Neuronal stem cell (in vitro differentiated cells): ENCODE data around the gene HMCN1.

Experiments used
- DNase-seq: peaks from one replicate; pipeline ENCODE4 v3.0.0-alpha.2; 2013; ENCODE audit warnings: low spot score
- H2AFZ ChIP-seq: one replicate; pipeline ENCODE4 v1.6.1; 2013; ENCODE audit warnings: mild to moderate bottlenecking, low read length, inconsistent platforms
- H2AK5ac ChIP-seq: 2 replicates; pipeline ENCODE4 v1.6.1; 2013; ENCODE audit warnings: low read depth, mild to moderate bottlenecking, inconsistent platforms, low read length, moderate library complexity, mixed read lengths
- H2BK120ac ChIP-seq: 2 replicates; pipeline ENCODE4 v1.6.1; 2013; ENCODE audit warnings: low read depth, mild to moderate bottlenecking, inconsistent platforms, low read length, moderate library complexity, mixed read lengths
- H2BK12ac ChIP-seq: one replicate; pipeline ENCODE4 v1.6.1; 2013; ENCODE audit warnings: low read length, inconsistent platforms
- H2BK15ac ChIP-seq: 2 replicates; pipeline ENCODE4 v1.6.1; 2013; ENCODE audit warnings: mild to moderate bottlenecking, low read length, inconsistent platforms, mixed read lengths
- H2BK5ac ChIP-seq: one replicate; pipeline ENCODE4 v1.6.1; 2013; ENCODE audit warnings: inconsistent platforms, mild to moderate bottlenecking, low read length, moderate library complexity
- H3K14ac ChIP-seq: one replicate; pipeline ENCODE4 v1.6.1; 2013; ENCODE audit warnings: low read length, inconsistent platforms
- H3K18ac ChIP-seq: 2 replicates; pipeline ENCODE4 v1.6.1; 2013; ENCODE audit warnings: low read length, inconsistent platforms
- H3K23ac ChIP-seq: 2 replicates; pipeline ENCODE4 v1.6.1; 2013; ENCODE audit warnings: low read depth, mild to moderate bottlenecking, mixed read lengths, low read length, inconsistent platforms; ENCODE audit not compliant: poor library complexity
- H3K27ac ChIP-seq: replicated peaks from 3 replicates; pipeline ENCODE4 v1.5.1; 2013; ENCODE audit warnings: low read length, inconsistent platforms
- H3K27me3 ChIP-seq, 3 experiments: 2 replicates each; pipeline ENCODE4 v1.6.1; 2013; ENCODE audit warnings: low read length in 3 of 3, mild to moderate bottlenecking in 2 of 3, inconsistent platforms in 1 of 3, low read depth in 1 of 3, mixed read lengths in 1 of 3, moderate library complexity in 1 of 3; ENCODE audit not compliant: control insufficient read depth in 3 of 3, insufficient read depth in 3 of 3
- H3K36me3 ChIP-seq, 2 donors: replicated peaks in 1 of 2; 2 replicates each; pipeline ENCODE4 v1.6.1; 2013; ENCODE audit warnings: low read length in 2 of 2; ENCODE audit not compliant: control insufficient read depth in 2 of 2, insufficient read depth in 2 of 2
- H3K4ac ChIP-seq: 2 replicates; pipeline ENCODE4 v1.6.1; 2013; ENCODE audit warnings: inconsistent platforms, mild to moderate bottlenecking, low read length, moderate library complexity
- H3K4me1 ChIP-seq, 2 donors: 1 replicate in 1 of 2; 2 replicates in 1 of 2; pipeline ENCODE4 v1.6.1; 2013; ENCODE audit warnings: low read length in 2 of 2, low read depth in 1 of 2; ENCODE audit not compliant: control insufficient read depth in 2 of 2, insufficient read depth in 1 of 2
- H3K4me2 ChIP-seq: one replicate; pipeline ENCODE4 v1.6.1; 2013; ENCODE audit warnings: mild to moderate bottlenecking, low read length, inconsistent platforms; ENCODE audit not compliant: insufficient read depth, poor library complexity, severe bottlenecking
- H3K4me3 ChIP-seq, 2 donors: 2 replicates each; pipeline ENCODE4 v1.5.1; 2013; ENCODE audit warnings: low read length in 2 of 2, mild to moderate bottlenecking in 2 of 2, inconsistent platforms in 1 of 2, moderate library complexity in 1 of 2
- H3K79me1 ChIP-seq: one replicate; pipeline ENCODE4 v1.6.1; 2013; ENCODE audit warnings: low read depth, mild to moderate bottlenecking, inconsistent platforms, low read length, moderate library complexity
- H3K9ac ChIP-seq: one replicate; pipeline ENCODE4 v1.6.1; 2013; ENCODE audit warnings: mild to moderate bottlenecking, low read depth, low read length, inconsistent platforms; ENCODE audit not compliant: poor library complexity
- H3K9me3 ChIP-seq, 2 donors: replicated peaks in 1 of 2; 2 replicates each; pipeline versions ENCODE3 to v1.6.1; 2013; ENCODE audit warnings: low read length in 2 of 2, mild to moderate bottlenecking in 2 of 2, inconsistent platforms in 1 of 2, low read depth in 1 of 2, mixed read lengths in 1 of 2, moderate library complexity in 1 of 2; ENCODE audit not compliant: control insufficient read depth in 2 of 2, insufficient read depth in 1 of 2
- H4K8ac ChIP-seq: one replicate; pipeline ENCODE4 v1.6.1; 2013; ENCODE audit warnings: low read depth, mild to moderate bottlenecking, inconsistent platforms, low read length, moderate library complexity
- H4K91ac ChIP-seq: one replicate; pipeline ENCODE4 v1.6.1; 2013; ENCODE audit warnings: low read length, low read depth, mild to moderate bottlenecking, inconsistent platforms; ENCODE audit not compliant: poor library complexity
- WGBS, 2 donors: extraction: QIAGEN DNeasy Blood & Tissue Kit; methylation state at CpG; one replicate each; pipeline ENCODE4 v1.1.7; 2013; ENCODE audit warnings: missing lambda C conversion rate in 2 of 2, mixed read lengths in 1 of 2; ENCODE audit not compliant: insufficient read length in 2 of 2, insufficient replicate concordance in 1 of 2; ENCODE audit errors: extremely low coverage in 2 of 2; 5-methylcytosine and 5-hydroxymethylcytosine counted together

Gene HMCN1

GRCh38 chr1:185861630-185862029, 127.4 kb downstream of the HMCN1 start:
- H3K27ac ChIP-seq: no peak overlapping the region
- no peak overlapping the region for H3K18ac ChIP-seq
- H3K9me3 ChIP-seq: no peaks in the 10 kb centered on the region
- H3K4me1 ChIP-seq: no peaks in the 10 kb centered on the region
- H2AK5ac ChIP-seq: no peak overlapping the region
- H2BK12ac ChIP-seq: no peak overlapping the region
- H3K14ac ChIP-seq: no peak overlapping the region
- no peaks in the 10 kb centered on the region for H3K27me3 ChIP-seq
- H3K23ac ChIP-seq: no peak overlapping the region
- no peak overlapping the region for H2AFZ ChIP-seq
- no peak overlapping the region for H3K4me3 ChIP-seq
- H3K4ac ChIP-seq: no peak overlapping the region
- no peak overlapping the region for H2BK120ac ChIP-seq
- no peaks in the 10 kb centered on the region for H3K79me1 ChIP-seq
- H3K9ac ChIP-seq: no peak overlapping the region
- H2BK15ac ChIP-seq: no peak overlapping the region
- no peak overlapping the region for H4K91ac ChIP-seq
- no peaks in the 10 kb centered on the region for H3K36me3 ChIP-seq
- no peak for DNase-seq
- H4K8ac ChIP-seq: no peak overlapping the region
- no peak overlapping the region for H3K4me2 ChIP-seq
- H2BK5ac ChIP-seq: no peak overlapping the region

GRCh38 chr1:185862235-185862634, 128.0 kb downstream of the HMCN1 start:
- no CpG with 5 or more reads among the region's 3 CpGs for WGBS, 2 donors
- H4K91ac ChIP-seq: no peak overlapping the region
- no peaks in the 10 kb centered on the region for H3K79me1 ChIP-seq
- H2BK12ac ChIP-seq: no peak overlapping the region
- no peak overlapping the region for H3K9ac ChIP-seq
- no peak overlapping the region for H3K4ac ChIP-seq
- H3K14ac ChIP-seq: no peak overlapping the region
- no peaks in the 10 kb centered on the region for H3K9me3 ChIP-seq
- H3K4me1 ChIP-seq: no peaks in the 10 kb centered on the region
- no peak overlapping the region for H3K18ac ChIP-seq
- H3K4me2 ChIP-seq: no peak overlapping the region
- H3K23ac ChIP-seq: no peak overlapping the region
- no peak overlapping the region for H2BK5ac ChIP-seq
- H3K27ac ChIP-seq: no peak overlapping the region
- H3K36me3 ChIP-seq: no peaks in the 10 kb centered on the region
- no peaks in the 10 kb centered on the region for H3K27me3 ChIP-seq
- no peak overlapping the region for H2BK15ac ChIP-seq
- no peak for DNase-seq
- no peak overlapping the region for H2BK120ac ChIP-seq
- no peak overlapping the region for H4K8ac ChIP-seq
- no peak overlapping the region for H3K4me3 ChIP-seq
- no peak overlapping the region for H2AFZ ChIP-seq
- H2AK5ac ChIP-seq: no peak overlapping the region

GRCh38 chr1:185864331-185864730, 130.1 kb downstream of the HMCN1 start:
- H2BK120ac ChIP-seq: no peak overlapping the region
- no peak overlapping the region for H2AFZ ChIP-seq
- H3K27me3 ChIP-seq: no peaks in the 10 kb centered on the region
- H2BK15ac ChIP-seq: no peak overlapping the region
- no peak overlapping the region for H3K14ac ChIP-seq
- H3K4me2 ChIP-seq: no peak overlapping the region
- H2AK5ac ChIP-seq: no peak overlapping the region
- no peak overlapping the region for H3K9ac ChIP-seq
- no peaks in the 10 kb centered on the region for H3K79me1 ChIP-seq
- H3K4me1 ChIP-seq: no peaks in the 10 kb centered on the region
- H3K27ac ChIP-seq: no peak overlapping the region
- no peak overlapping the region for H2BK5ac ChIP-seq
- DNase-seq: no peak
- no peak overlapping the region for H3K18ac ChIP-seq
- H3K4ac ChIP-seq: no peak overlapping the region
- H4K8ac ChIP-seq: no peak overlapping the region
- no peaks in the 10 kb centered on the region for H3K36me3 ChIP-seq
- no peak overlapping the region for H3K4me3 ChIP-seq
- H3K9me3 ChIP-seq: no peaks in the 10 kb centered on the region
- WGBS, 2 donors: no CpG with 5 or more reads among the region's 5 CpGs
- H3K23ac ChIP-seq: no peak overlapping the region
- no peak overlapping the region for H4K91ac ChIP-seq
- no peak overlapping the region for H2BK12ac ChIP-seq

- Histone ChIP-seq H3K9me3 (no peaks in the 10 kb centered on the region), H4K91ac (no peak overlapping the region)
These were observed 130.8 kb downstream of the HMCN1 start for GRCh38 chr1:185864889-185865517.

More at GRCh38 chr1:185864889-185865517, 130.8 kb downstream of the HMCN1 start:
- Histone ChIP-seq H3K4me3 (no peak overlapping the region), H2BK12ac (no peak overlapping the region), H3K79me1 (no peaks in the 10 kb centered on the region), H2AK5ac (no peak overlapping the region), H2BK15ac (no peak overlapping the region), H3K27ac (no peak overlapping the region), H2BK120ac (no peak overlapping the region), H2BK5ac (no peak overlapping the region), H3K4me1 (no peaks in the 10 kb centered on the region), H3K27me3 (no peaks in the 10 kb centered on the region), H3K9ac (no peak overlapping the region), H4K8ac (no peak overlapping the region), H3K18ac (no peak overlapping the region), H3K23ac (no peak overlapping the region), H3K14ac (no peak overlapping the region), H3K4ac (no peak overlapping the region), H2AFZ (no peak overlapping the region), H3K36me3 (no peaks in the 10 kb centered on the region), H3K4me2 (no peak overlapping the region)
- WGBS, 2 donors: no CpG with 5 or more reads among the region's 2 CpGs
- no peak for DNase-seq
